ENCODE results near the gene COL20A1.

COL20A1 gene

GRCh38 chr20:63261060-63261794 lies 31.8 kb upstream of the COL20A1 start:
- DNase-seq: no peak

- no peak for DNase-seq
These were observed 31.0 kb upstream of the COL20A1 start for GRCh38 chr20:63261795-63262528.

GRCh38 chr20:63262836-63263235 lies 30.1 kb upstream of the COL20A1 start:
- no peak for DNase-seq

- DNase-seq: no peak
These were observed 29.0 kb upstream of the COL20A1 start for GRCh38 chr20:63264000-63264399.

GRCh38 chr20:63264519-63264918 lies 28.5 kb upstream of the COL20A1 start:
- DNase-seq: no peak

GRCh38 chr20:63265891-63266515 lies 27.0 kb upstream of the COL20A1 start:
- DNase-seq: no peak

- DNase-seq: no peak
These were observed 25.3 kb upstream of the COL20A1 start for GRCh38 chr20:63267691-63268090.

GRCh38 chr20:63268256-63268655 lies 24.7 kb upstream of the COL20A1 start:
- no peak for DNase-seq

- no peak for DNase-seq
These were observed 24.1 kb upstream of the COL20A1 start for GRCh38 chr20:63268671-63269439.

- no peak for DNase-seq
These were observed 23.3 kb upstream of the COL20A1 start for GRCh38 chr20:63269724-63270123.

- no peak for DNase-seq
These were observed 22.2 kb upstream of the COL20A1 start for GRCh38 chr20:63270606-63271325.

GRCh38 chr20:63272105-63273058 lies 20.6 kb upstream of the COL20A1 start, which contains the start of gene ARFGAP1:
Gene ARFGAP1, plus strand, starts transcription at chr20:63272813. Its CDS starts 2,768 bp downstream, at chr20:63275581.
- DNase-seq: peak; percentile 82 to 88

GRCh38 chr20:63273059-63273579 lies 19.9 kb upstream of the COL20A1 start:
- DNase-seq: no peak

- no peak for DNase-seq
These were observed 19.2 kb upstream of the COL20A1 start for GRCh38 chr20:63273635-63274380.

GRCh38 chr20:63274381-63275228 lies 18.4 kb upstream of the COL20A1 start:
- no peak for DNase-seq

GRCh38 chr20:63275825-63276224 lies 17.2 kb upstream of the COL20A1 start:
- no peak for DNase-seq

- no peak for DNase-seq
These were observed 16.0 kb upstream of the COL20A1 start for GRCh38 chr20:63276956-63277355.

GRCh38 chr20:63277466-63278272 lies 15.3 kb upstream of the COL20A1 start:
- no peak for DNase-seq

Data from activated CD4-positive, alpha-beta T cell treated with anti-CD3 and anti-CD28 coated beads, Interleukin-2, amount 50 U/mL, for 4 hours (primary cell).